GM19438 (cell line): ENCODE measurements around the gene ZNF497.
A peak's percentile ranks its signal among the peaks of the same experiment; 100 is the strongest.
"Not testable (repeated sequence)": the region's sequence is repeated elsewhere in the genome, so short reads cannot be mapped to it uniquely, and the experiment has no call there.

Experiments
- ATAC-seq: cut with Tn5 transposase; IDR thresholded peaks from one replicate; pipeline ENCODE4 v1.9.1; 2021; ENCODE audit warnings: low read depth; ENCODE audit not compliant: unreplicated experiment

The ZNF497 gene

GRCh38 chr19:58362272-58362994 is at the start of gene ZNF497:
Gene ZNF497, minus strand, starts transcription at chr19:58362751. Its CDS starts 5,116 bp downstream, at chr19:58357635.
- ATAC-seq: peak; percentile 85

- ATAC-seq: no peak
Measured at GRCh38 chr19:58409010-58409790, 46.6 kb upstream of the ZNF497 start.

GRCh38 chr19:58408152-58409009 is 45.8 kb upstream of the ZNF497 start, which contains the start of gene ZNF584:
Gene ZNF584, plus strand, starts transcription at chr19:58408649. Its CDS starts 499 bp downstream, at chr19:58409148.
- peak; percentile 94 for ATAC-seq

GRCh38 chr19:58407658-58408151 is 45.2 kb upstream of the ZNF497 start:
- no peak for ATAC-seq

GRCh38 chr19:58406818-58407657 is 44.5 kb upstream of the ZNF497 start:
- ATAC-seq: no peak

- ATAC-seq: not testable (repeated sequence)
Measured at GRCh38 chr19:58403920-58404478, 41.4 kb upstream of the ZNF497 start.

GRCh38 chr19:58401840-58402421 is 39.4 kb upstream of the ZNF497 start:
- ATAC-seq: no peak

GRCh38 chr19:58400916-58401839 is 38.6 kb upstream of the ZNF497 start:
- peak; percentile 98 for ATAC-seq

GRCh38 chr19:58400316-58400915 is 37.9 kb upstream of the ZNF497 start:
- ATAC-seq: no peak

- ATAC-seq: no peak
Measured at GRCh38 chr19:58399903-58400302, 37.4 kb upstream of the ZNF497 start.

- ATAC-seq: no peak
Measured at GRCh38 chr19:58398545-58398944, 36.0 kb upstream of the ZNF497 start.

GRCh38 chr19:58398087-58398486 is 35.5 kb upstream of the ZNF497 start:
- no peak for ATAC-seq

- no peak for ATAC-seq
Measured at GRCh38 chr19:58397533-58398037, 35.0 kb upstream of the ZNF497 start.

- no peak for ATAC-seq
Measured at GRCh38 chr19:58396691-58397532, 34.4 kb upstream of the ZNF497 start.

GRCh38 chr19:58395979-58396627 is 33.6 kb upstream of the ZNF497 start:
- no peak for ATAC-seq
